Endothelial cell (in vitro differentiated cells): Measurements from ENCODE around the gene KIAA1671. TPM values are rescaled to one million over a fixed set of nuclear protein-coding genes. Genes with fewer than 3 reads are reported as not detected.
"Not testable (repeated sequence)": the region's sequence is repeated elsewhere in the genome, so short reads cannot be mapped to it uniquely, and the experiment has no call there.

ENCODE experiments used
- DNase-seq: peaks from one replicate; pipeline ENCODE4 v3.0.0; 2021; ENCODE audit warnings: low spot score
- H3K27ac Mint-ChIP-seq: one replicate; pipeline ENCODE4 v1.8.0; 2021; ENCODE audit warnings: mixed read lengths, inconsistent platforms; ENCODE audit not compliant: unreplicated experiment
- H3K27me3 Mint-ChIP-seq: one replicate; pipeline ENCODE4 v1.8.0; 2021; ENCODE audit warnings: mild to moderate bottlenecking, moderate library complexity, mixed read lengths, inconsistent platforms; ENCODE audit not compliant: unreplicated experiment
- H3K36me3 Mint-ChIP-seq: one replicate; pipeline ENCODE4 v1.8.0; 2021; ENCODE audit warnings: mild to moderate bottlenecking, low read depth, mixed read lengths, inconsistent platforms; ENCODE audit not compliant: unreplicated experiment
- H3K4me1 Mint-ChIP-seq: one replicate; pipeline ENCODE4 v1.8.0; 2021; ENCODE audit warnings: mild to moderate bottlenecking, mixed read lengths, inconsistent platforms; ENCODE audit not compliant: unreplicated experiment
- H3K4me3 Mint-ChIP-seq: one replicate; pipeline ENCODE4 v1.8.0; 2021; ENCODE audit warnings: mild to moderate bottlenecking, mixed read lengths, inconsistent platforms; ENCODE audit not compliant: unreplicated experiment
- H3K9me3 Mint-ChIP-seq: one replicate; pipeline ENCODE4 v1.8.0; 2021; ENCODE audit warnings: mixed read lengths, inconsistent platforms; ENCODE audit not compliant: unreplicated experiment
- CTCF ChIP-seq: fragments of 200-600 bp; sonication (generic); IDR thresholded peaks from one replicate; pipeline ENCODE4 v1.5.0; 2021; ENCODE audit warnings: antibody characterized with exemption; ENCODE audit not compliant: unreplicated experiment
- total RNA-seq: library from RNA; stranded (reverse); fragmentation: NEBNext Ultra II Directional; extraction: Animal tissue kit (Norgen Biotek cat#: 25700); gene quantifications from one replicate; pipeline ENCODE4 v1.2.1, GENCODE V29; 2021; ENCODE audit not compliant: unreplicated experiment

The KIAA1671 gene
- total RNA-seq, 1 donor from 2014 or later = 92.1 TPM

- TF ChIP-seq CTCF = peak; percentile 78
- H3K4me1 Mint-ChIP-seq = no peaks in the 10 kb centered on the region
- no peaks in the 10 kb centered on the region for H3K9me3 Mint-ChIP-seq
- H3K4me3 Mint-ChIP-seq = no peak overlapping the region
- peaks cover 2% of the 10 kb centered on the region for H3K27me3 Mint-ChIP-seq
- peaks cover 20% of the 10 kb centered on the region for H3K36me3 Mint-ChIP-seq
- peak; percentile 80 for DNase-seq
- H3K27ac Mint-ChIP-seq = no peak overlapping the region
Measured at GRCh38 chr22:25202290-25202921, 249.9 kb downstream of the KIAA1671 start.

- no peak for DNase-seq
- peaks cover 2% of the 10 kb centered on the region for H3K27me3 Mint-ChIP-seq
- no peaks in the 10 kb centered on the region for H3K9me3 Mint-ChIP-seq
- H3K4me1 Mint-ChIP-seq = peaks cover 3% of the 10 kb centered on the region
- H3K27ac Mint-ChIP-seq = no peak overlapping the region
- H3K4me3 Mint-ChIP-seq = no peak overlapping the region
- TF ChIP-seq CTCF = no peak
- peaks cover 22% of the 10 kb centered on the region for H3K36me3 Mint-ChIP-seq
Measured at GRCh38 chr22:25203082-25203481, 250.6 kb downstream of the KIAA1671 start.

- not testable (repeated sequence) for H3K9me3 Mint-ChIP-seq, DNase-seq, H3K4me1 Mint-ChIP-seq, H3K27ac Mint-ChIP-seq, H3K4me3 Mint-ChIP-seq, H3K27me3 Mint-ChIP-seq
- peaks cover 18% of the 10 kb centered on the region for H3K36me3 Mint-ChIP-seq
Measured at GRCh38 chr22:25204547-25204946, 252.0 kb downstream of the KIAA1671 start.

- no peak overlapping the region for H3K27ac Mint-ChIP-seq
- no peak overlapping the region for H3K4me3 Mint-ChIP-seq
- no peaks in the 10 kb centered on the region for H3K9me3 Mint-ChIP-seq
- H3K27me3 Mint-ChIP-seq = peaks cover 2% of the 10 kb centered on the region
- H3K36me3 Mint-ChIP-seq = peaks cover 14% of the 10 kb centered on the region
- no peak for DNase-seq
- no peak for TF ChIP-seq CTCF
- peaks cover 4% of the 10 kb centered on the region for H3K4me1 Mint-ChIP-seq
Measured at GRCh38 chr22:25205847-25206246, 253.3 kb downstream of the KIAA1671 start.

GRCh38 chr22:25206998-25207397 is 254.5 kb downstream of the KIAA1671 start:
- Mint-ChIP-seq H3K9me3 (no peaks in the 10 kb centered on the region), H3K4me1 (peaks cover 9% of the 10 kb centered on the region), H3K27me3 (peaks cover 2% of the 10 kb centered on the region), H3K36me3 (peaks cover 14% of the 10 kb centered on the region), H3K27ac (no peak overlapping the region), H3K4me3 (no peak overlapping the region)
- TF ChIP-seq CTCF = no peak
- DNase-seq = no peak
